ENCODE data around the gene TMEM131L. TPM values are rescaled to one million over a fixed set of nuclear protein-coding genes. Genes with fewer than 3 reads are reported as not detected.
"Not testable (repeated sequence)": the region's sequence is repeated elsewhere in the genome, so short reads cannot be mapped to it uniquely, and the experiment has no call there.

TMEM131L gene
- polyA plus RNA-seq, 1 donor, result 46.6 TPM

- DNase-seq (ENCODE audit: low read depth), result no peak
Measured at GRCh38 chr4:153447175-153447905, 18.8 kb upstream of the TMEM131L start.

GRCh38 chr4:153448003-153448731 lies 18.0 kb upstream of the TMEM131L start:
- DNase-seq (ENCODE audit: low read depth), result no peak

GRCh38 chr4:153449338-153449737 lies 16.8 kb upstream of the TMEM131L start:
- DNase-seq (ENCODE audit: low read depth), result no peak

- DNase-seq (ENCODE audit: low read depth), result no peak
Measured at GRCh38 chr4:153450544-153450917, 15.6 kb upstream of the TMEM131L start.

GRCh38 chr4:153451145-153451544 lies 15.0 kb upstream of the TMEM131L start:
- not testable (repeated sequence) for DNase-seq (ENCODE audit: low read depth)

- no peak for DNase-seq (ENCODE audit: low read depth)
Measured at GRCh38 chr4:153451911-153452657, 14.1 kb upstream of the TMEM131L start.

- no peak for DNase-seq (ENCODE audit: low read depth)
Measured at GRCh38 chr4:153452658-153453378, 13.3 kb upstream of the TMEM131L start.

- DNase-seq (ENCODE audit: low read depth), result no peak
Measured at GRCh38 chr4:153453402-153453801, 12.8 kb upstream of the TMEM131L start.

- no peak for DNase-seq (ENCODE audit: low read depth)
Measured at GRCh38 chr4:153458969-153459368, 7.2 kb upstream of the TMEM131L start.

- DNase-seq (ENCODE audit: low read depth), result not testable (repeated sequence)
Measured at GRCh38 chr4:153461549-153461948, 4.6 kb upstream of the TMEM131L start.

GRCh38 chr4:153464068-153464467 lies 2.1 kb upstream of the TMEM131L start:
- no peak for DNase-seq (ENCODE audit: low read depth)

- no peak for DNase-seq (ENCODE audit: low read depth)
Measured at GRCh38 chr4:153465140-153465539, 1.0 kb upstream of the TMEM131L start.

GRCh38 chr4:153465615-153466080 lies 512 bp upstream of the TMEM131L start:
- no peak for DNase-seq (ENCODE audit: low read depth)

- DNase-seq (ENCODE audit: low read depth), result no peak
Measured at GRCh38 chr4:153466949-153467896, 1.1 kb downstream of the TMEM131L start.

GRCh38 chr4:153467897-153468262 lies 1.7 kb downstream of the TMEM131L start:
- no peak for DNase-seq (ENCODE audit: low read depth)

- no peak for DNase-seq (ENCODE audit: low read depth)
Measured at GRCh38 chr4:153468587-153468986, 2.4 kb downstream of the TMEM131L start.

- DNase-seq (ENCODE audit: low read depth), result no peak
Measured at GRCh38 chr4:153469031-153469430, 2.9 kb downstream of the TMEM131L start.

- not testable (repeated sequence) for DNase-seq (ENCODE audit: low read depth)
Measured at GRCh38 chr4:153471071-153471697, 5.0 kb downstream of the TMEM131L start.

- no peak for DNase-seq (ENCODE audit: low read depth)
Measured at GRCh38 chr4:153471698-153472093, 5.5 kb downstream of the TMEM131L start.
